ENCODE data around the gene ABCF3.

ABCF3 gene

GRCh38 chr3:184234671-184235380, 48.8 kb downstream of the ABCF3 start:
- FAIRE-seq: no peak

GRCh38 chr3:184235381-184236032, 49.5 kb downstream of the ABCF3 start:
- FAIRE-seq: no peak

GRCh38 chr3:184236033-184236410, 50.0 kb downstream of the ABCF3 start:
- FAIRE-seq: no peak

GRCh38 chr3:184236636-184237035, 50.6 kb downstream of the ABCF3 start:
- FAIRE-seq: no peak

- no peak for FAIRE-seq
Observed at GRCh38 chr3:184237211-184237610, 51.2 kb downstream of the ABCF3 start.

GRCh38 chr3:184237807-184238206, 51.8 kb downstream of the ABCF3 start:
- FAIRE-seq: no peak

GRCh38 chr3:184238246-184238818, 52.3 kb downstream of the ABCF3 start:
- FAIRE-seq: no peak

- FAIRE-seq: no peak
Observed at GRCh38 chr3:184239221-184239620, 53.2 kb downstream of the ABCF3 start.

GRCh38 chr3:184239708-184240107, 53.7 kb downstream of the ABCF3 start:
- no peak for FAIRE-seq

GRCh38 chr3:184240384-184241140, 54.6 kb downstream of the ABCF3 start:
- no peak for FAIRE-seq

GRCh38 chr3:184241141-184241446, 55.1 kb downstream of the ABCF3 start:
- no peak for FAIRE-seq

- FAIRE-seq: no peak
Observed at GRCh38 chr3:184241447-184242296, 55.7 kb downstream of the ABCF3 start.

GRCh38 chr3:184242297-184242685, 56.3 kb downstream of the ABCF3 start:
- no peak for FAIRE-seq
